ENCODE measurements around the gene PIP4K2A.

DNA sequence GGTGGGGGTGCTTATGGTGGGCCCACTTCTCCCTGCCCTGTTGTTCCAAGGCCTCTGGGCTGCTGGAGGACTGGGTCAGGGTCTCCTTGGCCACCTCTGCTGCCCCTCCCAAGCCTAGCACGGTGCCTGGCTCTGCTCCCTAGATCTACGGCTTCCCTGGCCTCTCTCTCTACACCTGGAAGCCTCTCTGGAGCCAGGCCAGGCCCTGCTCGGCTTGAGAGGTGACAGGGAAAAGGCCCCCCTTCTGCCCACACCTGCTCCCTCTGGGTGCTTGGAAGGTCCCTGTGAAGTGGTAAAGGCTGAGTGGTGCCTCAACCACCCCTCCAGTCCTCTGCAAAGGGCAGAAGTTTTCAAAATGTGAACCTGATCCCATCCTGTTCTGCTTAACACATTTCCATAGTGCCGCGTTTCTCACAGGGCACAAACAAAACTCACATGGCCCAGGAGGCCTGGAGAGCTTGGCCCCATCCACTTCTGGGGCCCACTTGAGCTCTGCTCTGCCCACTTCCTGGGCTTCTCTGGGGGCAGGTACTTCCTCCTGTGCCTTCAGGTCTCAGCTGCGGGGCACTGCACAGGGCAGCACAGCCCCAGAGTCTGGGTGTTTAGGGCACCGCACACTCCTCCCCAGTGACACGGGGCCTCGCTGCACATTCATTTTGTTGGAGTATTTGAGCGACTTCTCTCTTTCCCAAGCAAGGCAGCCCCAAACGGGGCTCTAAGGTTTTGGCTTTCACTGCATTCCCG is 169.9 kb downstream of the PIP4K2A start:
- TF ChIP-seq, protein P1, sequence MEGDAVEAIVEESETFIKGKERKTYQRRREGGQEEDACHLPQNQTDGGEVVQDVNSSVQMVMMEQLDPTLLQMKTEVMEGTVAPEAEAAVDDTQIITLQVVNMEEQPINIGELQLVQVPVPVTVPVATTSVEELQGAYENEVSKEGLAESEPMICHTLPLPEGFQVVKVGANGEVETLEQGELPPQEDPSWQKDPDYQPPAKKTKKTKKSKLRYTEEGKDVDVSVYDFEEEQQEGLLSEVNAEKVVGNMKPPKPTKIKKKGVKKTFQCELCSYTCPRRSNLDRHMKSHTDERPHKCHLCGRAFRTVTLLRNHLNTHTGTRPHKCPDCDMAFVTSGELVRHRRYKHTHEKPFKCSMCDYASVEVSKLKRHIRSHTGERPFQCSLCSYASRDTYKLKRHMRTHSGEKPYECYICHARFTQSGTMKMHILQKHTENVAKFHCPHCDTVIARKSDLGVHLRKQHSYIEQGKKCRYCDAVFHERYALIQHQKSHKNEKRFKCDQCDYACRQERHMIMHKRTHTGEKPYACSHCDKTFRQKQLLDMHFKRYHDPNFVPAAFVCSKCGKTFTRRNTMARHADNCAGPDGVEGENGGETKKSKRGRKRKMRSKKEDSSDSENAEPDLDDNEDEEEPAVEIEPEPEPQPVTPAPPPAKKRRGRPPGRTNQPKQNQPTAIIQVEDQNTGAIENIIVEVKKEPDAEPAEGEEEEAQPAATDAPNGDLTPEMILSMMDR (conservative IDR thresholded peaks at IDR 0.05; ENCODE audit: low read length) = no peak
- no peak for TF ChIP-seq EZH2phosphoT487 (IDR thresholded peaks at IDR 0.05; ENCODE audit: borderline replicate concordance)

Measured in Loucy (cell line).